IMR-90 (cell line): ENCODE data around the gene CACNA1F. TPM values are rescaled to one million over a fixed set of nuclear protein-coding genes. Genes with fewer than 3 reads are reported as not detected.

ENCODE experiments used
- ATAC-seq: fragments of 200-7000 bp; cut with Tn5 transposase; 2 replicates; pipeline ENCODE4 v1.9.1; 2020; ENCODE audit warnings: low read depth, mild to moderate bottlenecking, moderate library complexity
- BruUV-seq: library from RNA; stranded (reverse); fragments of 400-500 nt; replicated peaks from 2 replicates; lab custom pipeline; 2021; lab: Mats Ljungman, UMichigan
- CTCF ChIA-PET: fragments of 300-600 bp; formaldehyde crosslinking; extraction: SDS; loops from one replicate; lab custom pipeline; 2021; ENCODE audit warnings: antibody characterized with exemption; lab: Yijun Ruan, JAX
- POLR2A ChIA-PET: fragments of 300-600 bp; sonication (Branson Sonifier 250); formaldehyde crosslinking; loops from one replicate; lab custom pipeline; 2022; ENCODE audit warnings: antibody characterized with exemption; ENCODE audit not compliant: unreplicated experiment; lab: Charles Lee
- DNase-seq: peaks from one replicate; pipeline ENCODE4 v3.0.0; 2013
- H2AFZ ChIP-seq: replicated peaks from 2 replicates; pipeline ENCODE3; 2013; ENCODE audit warnings: low read length, mild to moderate bottlenecking; ENCODE audit not compliant: poor library complexity
- H2AK5ac ChIP-seq: 2 replicates; pipeline ENCODE4 v1.6.1; 2013; ENCODE audit warnings: low read depth, low read length, inconsistent platforms
- H2AK9ac ChIP-seq: replicated peaks from 2 replicates; pipeline ENCODE3; 2013; ENCODE audit warnings: mild to moderate bottlenecking, low read depth, low read length, moderate library complexity; ENCODE audit not compliant: poor library complexity
- H2BK120ac ChIP-seq: 2 replicates; pipeline ENCODE4 v1.6.1; 2013; ENCODE audit warnings: low read depth, low read length, inconsistent platforms
- H2BK15ac ChIP-seq: 3 replicates; pipeline ENCODE4 v1.6.1; 2013; ENCODE audit warnings: low read depth, low read length, inconsistent platforms
- H2BK20ac ChIP-seq: 2 replicates; pipeline ENCODE4 v1.6.1; 2013; ENCODE audit warnings: low read depth, mild to moderate bottlenecking, inconsistent platforms, low read length, moderate library complexity
- H2BK5ac ChIP-seq: 2 replicates; pipeline ENCODE4 v1.6.1; 2013; ENCODE audit warnings: mild to moderate bottlenecking, low read depth, low read length, inconsistent platforms; ENCODE audit not compliant: poor library complexity, severe bottlenecking
- H3K14ac ChIP-seq: replicated peaks from 2 replicates; pipeline ENCODE4 v1.6.1; 2013; ENCODE audit warnings: low read depth, low read length, inconsistent platforms
- H3K18ac ChIP-seq: 2 replicates; pipeline ENCODE4 v1.6.1; 2013; ENCODE audit warnings: low read depth, low read length, control low read depth
- H3K23ac ChIP-seq: 2 replicates; pipeline ENCODE4 v1.6.1; 2013; ENCODE audit warnings: low read depth, low read length, inconsistent platforms
- H3K27ac ChIP-seq: 2 replicates; pipeline ENCODE4 v1.5.1; 2013; ENCODE audit warnings: mild to moderate bottlenecking, control low read depth, low read length; ENCODE audit not compliant: insufficient read depth
- H3K27me3 ChIP-seq: 2 replicates; pipeline ENCODE4 v1.6.1; 2013; ENCODE audit warnings: low read length; ENCODE audit not compliant: control insufficient read depth, insufficient read depth
- H3K36me3 ChIP-seq: 2 replicates; pipeline ENCODE4 v1.6.1; 2013; ENCODE audit warnings: low read length, mixed read lengths; ENCODE audit not compliant: control insufficient read depth, insufficient read depth
- H3K4ac ChIP-seq: 2 replicates; pipeline ENCODE4 v1.6.1; 2013; ENCODE audit warnings: low read depth, low read length, inconsistent platforms
- H3K4me1 ChIP-seq: 2 replicates; pipeline ENCODE4 v1.6.1; 2013; ENCODE audit warnings: low read length, mixed read lengths; ENCODE audit not compliant: control insufficient read depth, insufficient read depth
- H3K4me2 ChIP-seq: 2 replicates; pipeline ENCODE4 v1.6.1; 2013; ENCODE audit warnings: low read depth, mild to moderate bottlenecking, control low read depth, low read length, moderate library complexity
- H3K4me3 ChIP-seq: 2 replicates; pipeline ENCODE4 v1.5.1; 2013; ENCODE audit warnings: low read depth, mild to moderate bottlenecking, control low read depth, low read length, moderate library complexity; ENCODE audit not compliant: insufficient read depth
- H3K56ac ChIP-seq: 2 replicates; pipeline ENCODE4 v1.6.1; 2013; ENCODE audit warnings: low read length, inconsistent platforms; ENCODE audit not compliant: insufficient read depth; ENCODE audit errors: extremely low read depth
- H3K79me1 ChIP-seq, 2 experiments: 2 replicates each; pipeline ENCODE4 v1.6.1; 2013; ENCODE audit warnings: low read length in 2 of 2, inconsistent platforms in 1 of 2, low read depth in 1 of 2
- H3K9ac ChIP-seq: 2 replicates; pipeline ENCODE4 v1.6.1; 2013; ENCODE audit warnings: low read depth, low read length, control low read depth
- H3K9me1 ChIP-seq: 2 replicates; pipeline ENCODE4 v1.6.1; 2013; ENCODE audit warnings: low read length, inconsistent platforms; ENCODE audit not compliant: insufficient read depth
- H3K9me3 ChIP-seq: 2 replicates; pipeline ENCODE4 v1.6.1; 2013; ENCODE audit warnings: low read length; ENCODE audit not compliant: control insufficient read depth, insufficient read depth
- H4K20me1 ChIP-seq: 2 replicates; pipeline ENCODE4 v1.6.1; 2013; ENCODE audit warnings: low read length, inconsistent platforms; ENCODE audit not compliant: insufficient read depth
- H4K5ac ChIP-seq: 2 replicates; pipeline ENCODE4 v1.6.1; 2013; ENCODE audit warnings: mild to moderate bottlenecking, low read depth, low read length, control low read depth
- H4K8ac ChIP-seq, 2 experiments: 2 replicates each; pipeline ENCODE4 v1.6.1; 2013; ENCODE audit warnings: low read depth in 2 of 2, low read length in 2 of 2, control low read depth in 1 of 2, inconsistent platforms in 1 of 2
- H4K91ac ChIP-seq: 2 replicates; pipeline ENCODE4 v1.6.1; 2013; ENCODE audit warnings: low read depth, low read length, inconsistent platforms; ENCODE audit not compliant: insufficient read depth
- CHD1 ChIP-seq: IDR thresholded peaks from 2 replicates; pipeline ENCODE4 v1.6.1; 2012; ENCODE audit warnings: low read depth, low read length, improper control_type of control experiment
- FOS ChIP-seq: fragments of 150-350 bp; IDR thresholded peaks from 2 replicates; pipeline ENCODE4 v1.6.1; 2016; ENCODE audit warnings: low read depth, low read length
- MAZ ChIP-seq: IDR thresholded peaks from 2 replicates; pipeline ENCODE4 v1.6.1; 2012; ENCODE audit warnings: low read depth, mild to moderate bottlenecking, low read length, improper control_type of control experiment, moderate library complexity, borderline replicate concordance
- WGBS, 2 experiments: methylation state at CpG; one replicate each; pipeline versions ENCODE4 v1.1.5 to v1.1.7; 2013; ENCODE audit warnings: missing lambda C conversion rate in 2 of 2; ENCODE audit not compliant: insufficient read length in 1 of 2; ENCODE audit errors: extremely low coverage in 2 of 2; 5-methylcytosine and 5-hydroxymethylcytosine counted together
- dilution Hi-C: fragments of 300-500 bp; cut with HindIII; formaldehyde crosslinking; loops from one replicate; pipeline ENCODE4 v1.14.3; 2018; ENCODE audit warnings: low sequenced_read_pairs; ENCODE audit not compliant: unreplicated experiment
- in situ Hi-C: fragments of 300-500 bp; cut with MboI; formaldehyde crosslinking; loops from 3 replicates; pipeline ENCODE4 v1.14.3; 2019; ENCODE audit warnings: low sequenced_read_pairs, inconsistent platforms, mixed read lengths
- intact Hi-C: fragments of 100-400 bp; cut with micrococcal nuclease; formaldehyde crosslinking; loops from 2 replicates; pipeline ENCODE4 v1.10.0; 2022
- polyA plus RNA-seq, 3 experiments: library from polyadenylated mRNA; depleted of rRNA; stranded (reverse); fragments of >200 nt; gene quantifications; 2 replicates each; pipeline ENCODE4 v1.2.3, GENCODE V29; 2012; ENCODE audit warnings: low replicate concordance in 1 of 3
- total RNA-seq: library from RNA; depleted of rRNA; stranded (reverse); fragments of >200 nt; gene quantifications from 2 replicates; pipeline ENCODE4 v1.2.3, GENCODE V29; 2012
- TF ChIP-seq, protein P1 (sequence below): fragments of 150-350 bp; IDR thresholded peaks from 2 replicates; pipeline ENCODE4 v1.6.1; 2017; ENCODE audit warnings: mild to moderate bottlenecking, antibody characterized with exemption, low read length, low read depth
- TF ChIP-seq, protein P2 (sequence below): fragments of 150-350 bp; IDR thresholded peaks from 2 replicates; pipeline ENCODE4 v1.6.1; 2016; ENCODE audit warnings: low read depth, mild to moderate bottlenecking, low read length, moderate library complexity, borderline replicate concordance

CACNA1F gene
- total and polyA plus RNA-seq, 2 of the 4 experiments (the other 2 are of a cell fraction), result not detected

DNA sequence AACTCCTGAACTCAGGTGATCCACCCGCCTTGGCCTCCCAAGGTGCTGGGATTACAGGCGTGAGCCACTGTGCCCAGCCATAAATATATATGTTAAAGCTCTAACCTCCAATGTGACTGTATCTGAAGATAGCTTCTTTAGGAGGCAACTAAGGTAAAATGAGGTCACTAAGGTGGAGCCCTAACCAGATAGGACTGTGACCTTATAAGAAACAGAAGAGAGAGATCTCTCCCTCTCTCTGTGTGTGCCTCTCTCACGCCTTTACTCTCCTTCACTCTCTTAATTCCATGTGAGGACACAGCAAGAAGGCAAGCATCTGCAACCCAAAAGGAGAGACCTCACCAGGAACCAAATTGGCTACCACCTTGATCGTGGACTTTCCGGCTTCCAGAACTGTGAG lies 71.5 kb downstream of the CACNA1F start:
- no TSS peak for BruUV-seq
- no peak for DNase-seq
- Histone ChIP-seq H3K4me2 (no peak overlapping the region), H2BK20ac (no peak overlapping the region), H2BK120ac (no peak overlapping the region), H4K5ac (no peak overlapping the region), H2BK15ac (no peak overlapping the region), H2AK5ac (no peak overlapping the region; the same call in 1 of the 2 replicates), H3K23ac (no peak overlapping the region), H3K4me3 (no peak overlapping the region), H4K20me1 (no peaks in the 10 kb centered on the region), H3K79me1 (no peaks in the 10 kb centered on the region), H3K27ac (no peak overlapping the region), H3K18ac (no peak overlapping the region), H3K36me3 (no peaks in the 10 kb centered on the region), H2AK9ac (peak overlapping the region; percentile 28), H3K4me1 (peaks cover 4% of the 10 kb centered on the region), H3K4ac (no peak overlapping the region), H3K9ac (no peak overlapping the region), H3K56ac (no peak overlapping the region), H3K14ac (no peak overlapping the region), H2AFZ (peak overlapping the region; percentile 32), H3K27me3 (no peaks in the 10 kb centered on the region; the same call in 1 of the 2 replicates), H3K9me1 (no peaks in the 10 kb centered on the region), H2BK5ac (no peak overlapping the region), H4K8ac (no peak overlapping the region), H3K9me3 (no peaks in the 10 kb centered on the region), H4K91ac (no peak overlapping the region)
- intact Hi-C loops, result loop anchor here (10.0 kb wide), 1 partner anchor 87 kb away; the partner anchor contains the start of genes PRAF2 and WDR45
- ChIA-PET CTCF (interaction anchor here (0.7 kb wide), 1 partner anchor 82 kb away, joined by 3 read pairs; the partner anchor contains the start of gene WDR45), POLR2A (no interaction called here)
- dilution Hi-C loops, result no loop called here
- in situ Hi-C loops, result no loop called here
- ATAC-seq, result no peak
- no CpG with 5 or more reads among the region's 5 CpGs for WGBS, 2 experiments
- TF ChIP-seq, protein P1, sequence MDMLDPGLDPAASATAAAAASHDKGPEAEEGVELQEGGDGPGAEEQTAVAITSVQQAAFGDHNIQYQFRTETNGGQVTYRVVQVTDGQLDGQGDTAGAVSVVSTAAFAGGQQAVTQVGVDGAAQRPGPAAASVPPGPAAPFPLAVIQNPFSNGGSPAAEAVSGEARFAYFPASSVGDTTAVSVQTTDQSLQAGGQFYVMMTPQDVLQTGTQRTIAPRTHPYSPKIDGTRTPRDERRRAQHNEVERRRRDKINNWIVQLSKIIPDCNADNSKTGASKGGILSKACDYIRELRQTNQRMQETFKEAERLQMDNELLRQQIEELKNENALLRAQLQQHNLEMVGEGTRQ, result no peak
- TF ChIP-seq CHD1 (no peak), FOS (no peak), MAZ (no peak)
- TF ChIP-seq, protein P2, sequence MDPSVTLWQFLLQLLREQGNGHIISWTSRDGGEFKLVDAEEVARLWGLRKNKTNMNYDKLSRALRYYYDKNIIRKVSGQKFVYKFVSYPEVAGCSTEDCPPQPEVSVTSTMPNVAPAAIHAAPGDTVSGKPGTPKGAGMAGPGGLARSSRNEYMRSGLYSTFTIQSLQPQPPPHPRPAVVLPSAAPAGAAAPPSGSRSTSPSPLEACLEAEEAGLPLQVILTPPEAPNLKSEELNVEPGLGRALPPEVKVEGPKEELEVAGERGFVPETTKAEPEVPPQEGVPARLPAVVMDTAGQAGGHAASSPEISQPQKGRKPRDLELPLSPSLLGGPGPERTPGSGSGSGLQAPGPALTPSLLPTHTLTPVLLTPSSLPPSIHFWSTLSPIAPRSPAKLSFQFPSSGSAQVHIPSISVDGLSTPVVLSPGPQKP, result no peak
